Tongue (tissue), 2 donors: ENCODE measurements around the gene PRCC. TPM values are rescaled to one million over a fixed set of nuclear protein-coding genes. Genes with fewer than 3 reads are reported as not detected.
"Not testable (repeated sequence)": the region's sequence is repeated elsewhere in the genome, so short reads cannot be mapped to it uniquely, and the experiment has no call there.

Experiments used
- DNase-seq: peaks from one replicate; pipeline ENCODE4 v3.0.0-alpha.2; 2015
- total RNA-seq: library from RNA; depleted of rRNA; stranded (reverse); fragments of >200 nt; gene quantifications from one replicate; pipeline ENCODE4 v1.2.3, GENCODE V29; 2014

PRCC gene
- total RNA-seq, 1 donor from 2014 or later: 23.3 TPM

DNA sequence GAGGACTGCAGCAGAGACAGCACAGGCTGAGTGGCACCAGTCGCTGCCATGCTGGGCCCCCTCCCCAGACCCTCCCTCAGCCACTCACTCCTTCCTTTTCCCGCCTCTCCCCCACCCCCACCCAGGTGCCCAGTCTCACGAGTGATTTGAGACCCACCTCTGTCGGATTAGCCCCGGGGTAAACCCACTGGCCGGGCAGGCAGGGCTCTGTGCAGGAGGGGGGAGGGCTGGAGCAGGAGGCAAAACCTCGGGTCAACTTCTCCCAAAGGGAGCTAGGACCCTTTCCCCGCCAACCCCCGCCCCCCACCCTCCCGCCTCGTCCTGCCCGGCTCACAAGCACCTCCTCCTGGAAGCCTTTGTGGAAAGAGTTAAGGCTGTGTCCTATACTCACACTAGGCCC, 23.0 kb upstream of the PRCC start:
- DNase-seq: no peak

DNA sequence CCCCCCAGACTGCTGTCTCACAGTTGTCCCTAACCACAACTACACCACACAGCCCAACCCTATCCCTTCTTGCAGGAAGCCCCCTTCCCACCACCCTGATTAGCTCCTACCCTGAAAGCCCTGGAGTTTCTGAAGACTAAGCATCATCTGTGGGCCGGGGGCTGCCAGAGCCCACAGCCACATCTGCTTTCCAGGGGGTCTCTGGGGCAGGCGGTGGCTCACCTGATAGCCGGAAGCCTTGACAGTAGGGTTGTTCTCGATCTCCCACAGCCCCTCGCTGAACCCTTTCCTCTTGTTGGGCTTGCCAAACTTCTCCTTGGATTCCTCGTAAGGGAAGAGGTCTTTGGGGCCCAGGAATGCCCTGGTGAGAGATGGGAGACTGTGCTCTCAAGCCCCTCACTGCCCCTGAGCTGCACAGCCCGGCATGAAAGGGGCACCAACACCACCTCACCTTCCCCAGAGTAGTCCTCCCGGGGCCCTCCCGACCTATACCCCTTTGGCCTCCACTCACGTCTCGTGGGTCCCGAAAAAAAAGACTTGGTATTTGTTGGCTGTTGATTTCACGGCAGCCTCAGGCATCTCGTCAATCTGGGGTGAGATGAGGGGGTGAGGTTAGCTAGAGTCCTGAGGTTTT, 22.4 kb upstream of the PRCC start:
- DNase-seq: no peak

DNA sequence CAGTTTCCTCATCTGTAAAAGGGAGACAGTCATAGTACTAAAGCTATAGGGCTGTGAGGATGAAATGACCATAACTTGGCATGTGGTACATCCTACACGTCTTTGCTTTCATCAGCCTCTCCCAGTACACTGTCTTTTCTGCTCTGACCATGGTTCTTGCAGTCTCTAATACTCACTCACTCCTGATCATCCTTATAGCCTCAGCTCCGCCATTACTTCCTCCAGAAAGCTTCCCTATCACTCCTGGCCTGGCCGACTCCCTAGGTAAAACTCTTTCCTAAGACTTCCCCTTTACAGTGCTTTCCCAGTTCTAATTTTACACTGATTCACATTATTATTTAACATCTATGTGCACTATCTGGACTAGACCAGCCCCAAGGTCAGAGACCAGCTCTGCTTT, 21.5 kb upstream of the PRCC start:
- no peak for DNase-seq

DNA sequence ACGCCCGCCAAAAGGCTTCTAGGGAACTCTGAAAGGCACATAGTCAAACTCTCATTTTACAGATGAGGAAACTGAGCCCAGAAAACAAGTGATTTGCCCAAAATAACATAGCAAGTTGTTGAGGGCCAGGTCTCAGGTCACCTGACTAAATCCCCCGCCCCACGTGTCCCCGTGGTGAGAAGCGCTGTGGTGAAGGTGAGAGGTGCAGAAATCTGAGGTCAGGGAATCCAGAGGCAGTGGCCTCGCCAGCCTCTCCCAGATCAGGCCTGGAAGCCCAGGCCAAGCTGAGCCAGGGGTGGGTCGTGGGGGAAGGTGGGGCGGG, 21.0 kb upstream of the PRCC start:
- no peak for DNase-seq

DNA sequence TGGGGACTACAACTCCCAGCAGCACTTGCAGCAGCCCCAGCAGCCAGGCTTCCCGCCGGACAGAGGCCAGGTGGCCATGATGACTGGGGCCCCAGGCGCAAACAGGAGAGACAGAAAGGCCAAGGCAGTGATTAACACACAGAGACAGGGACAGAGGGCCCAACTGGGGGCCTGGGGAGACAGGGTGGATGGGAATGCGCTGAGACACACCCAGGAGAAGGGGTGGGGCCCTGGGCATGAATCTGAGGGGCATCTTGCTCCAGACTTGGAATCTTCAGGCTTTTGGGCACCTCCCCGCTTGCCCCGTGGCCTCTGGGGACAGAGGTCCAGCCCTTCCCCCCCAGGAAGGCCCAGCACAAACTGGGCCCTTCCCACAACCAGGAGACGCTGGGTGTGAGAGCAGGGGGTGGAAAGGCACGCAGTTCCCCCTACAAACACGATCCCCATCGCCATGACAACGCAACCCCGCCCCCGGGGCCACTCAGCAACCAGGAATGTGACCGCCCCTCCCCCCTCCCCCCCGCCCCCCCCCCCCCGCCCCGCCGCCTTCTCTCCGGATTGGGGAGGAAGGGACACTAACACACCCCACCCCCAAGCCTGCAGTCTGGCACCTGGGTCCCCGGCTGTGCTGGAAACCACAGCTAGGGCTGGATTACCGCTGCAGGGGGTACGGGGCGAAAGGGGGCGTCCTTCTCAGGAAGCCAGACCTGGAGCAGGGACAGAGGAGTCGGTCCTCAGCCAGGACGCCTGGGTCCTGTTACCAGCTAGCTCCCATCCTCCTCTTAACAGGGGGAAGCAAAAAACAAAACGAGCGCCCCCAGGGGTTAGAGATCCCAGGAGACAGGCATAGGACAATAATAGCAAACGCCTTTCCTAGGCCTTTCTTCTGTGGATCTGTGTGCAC, 20.4 kb upstream of the PRCC start:
- DNase-seq: peak; percentile 97

DNA sequence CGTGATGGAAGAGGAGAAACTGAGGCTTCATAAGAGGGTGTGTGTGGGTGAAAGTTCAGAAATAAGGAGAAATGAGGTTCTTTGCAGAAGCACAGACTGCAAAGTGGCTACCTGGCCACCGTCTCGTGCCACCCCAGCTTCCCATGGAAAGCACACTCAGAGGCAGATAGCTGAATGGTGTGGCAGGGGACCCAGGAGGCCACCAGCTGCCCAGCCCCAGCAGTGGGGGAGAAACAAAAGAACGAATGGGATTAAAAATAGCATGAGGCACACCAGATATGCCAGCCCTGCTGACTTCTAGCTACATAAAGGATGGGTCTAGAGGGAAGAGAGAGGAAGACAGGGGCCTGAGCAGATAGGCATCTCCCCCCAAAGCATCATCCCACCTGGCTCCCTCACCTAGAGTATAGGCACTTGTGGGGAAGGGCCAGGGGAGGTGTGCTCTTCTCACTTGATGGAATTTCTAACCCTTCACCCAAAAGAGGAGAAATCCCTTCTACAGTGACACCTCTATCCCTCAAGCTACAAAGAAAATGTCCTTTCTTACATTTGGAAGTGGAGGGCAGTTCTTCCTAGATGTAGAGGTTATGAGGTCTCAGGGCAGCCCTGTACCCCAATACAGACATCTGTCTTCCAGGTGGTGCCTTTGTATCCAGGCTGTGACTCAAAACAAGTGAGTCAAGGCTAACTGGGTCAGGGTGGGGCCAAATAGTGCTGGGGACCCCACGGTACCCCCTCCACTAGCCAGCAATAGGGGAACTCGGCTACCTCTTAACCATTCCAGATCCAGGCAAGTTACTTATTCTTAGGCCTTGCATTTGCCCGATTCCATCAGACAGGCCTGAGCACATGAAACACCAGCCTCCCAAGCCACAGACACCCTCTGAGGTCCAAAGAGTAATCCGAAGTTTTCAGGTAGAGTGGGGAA, 19.3 kb upstream of the PRCC start:
- peak; percentile 58 for DNase-seq

DNA sequence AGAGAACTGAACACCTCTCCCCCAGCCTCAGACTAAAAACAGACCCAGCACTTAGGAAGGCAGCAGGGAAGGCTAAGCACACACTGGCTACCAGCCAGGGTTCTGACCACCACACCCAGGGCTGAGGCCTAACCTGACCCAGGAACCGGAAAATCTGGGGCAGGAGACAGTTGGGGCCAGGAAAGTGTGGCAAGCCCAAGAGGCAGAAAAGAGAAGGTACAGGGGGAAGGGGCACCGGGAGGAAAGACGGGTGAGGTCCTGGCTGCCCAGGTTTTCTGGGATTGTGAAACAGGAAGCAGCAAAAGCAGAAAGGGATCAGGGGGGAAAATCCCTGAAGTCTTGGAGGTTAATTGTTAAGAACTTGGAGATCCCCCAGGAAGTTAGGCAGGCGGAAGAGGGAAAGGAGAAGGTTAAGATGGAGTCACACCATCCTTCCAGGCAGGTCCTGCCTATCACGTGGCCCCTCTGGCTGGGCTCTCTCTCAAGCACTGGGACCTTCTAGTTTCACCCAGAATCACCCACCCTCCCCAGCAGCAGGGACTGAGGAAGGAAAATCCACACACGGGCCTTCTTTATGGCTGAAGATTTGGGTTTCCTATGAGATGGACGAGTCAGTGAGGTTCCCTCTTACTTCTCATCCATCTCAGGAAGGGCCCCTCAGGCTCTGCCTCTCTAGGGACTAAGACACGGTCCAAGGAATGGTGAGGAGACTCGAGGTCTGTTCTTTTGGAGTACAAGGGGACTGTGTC, 18.5 kb upstream of the PRCC start:
- peak; percentile 71 for DNase-seq

DNA sequence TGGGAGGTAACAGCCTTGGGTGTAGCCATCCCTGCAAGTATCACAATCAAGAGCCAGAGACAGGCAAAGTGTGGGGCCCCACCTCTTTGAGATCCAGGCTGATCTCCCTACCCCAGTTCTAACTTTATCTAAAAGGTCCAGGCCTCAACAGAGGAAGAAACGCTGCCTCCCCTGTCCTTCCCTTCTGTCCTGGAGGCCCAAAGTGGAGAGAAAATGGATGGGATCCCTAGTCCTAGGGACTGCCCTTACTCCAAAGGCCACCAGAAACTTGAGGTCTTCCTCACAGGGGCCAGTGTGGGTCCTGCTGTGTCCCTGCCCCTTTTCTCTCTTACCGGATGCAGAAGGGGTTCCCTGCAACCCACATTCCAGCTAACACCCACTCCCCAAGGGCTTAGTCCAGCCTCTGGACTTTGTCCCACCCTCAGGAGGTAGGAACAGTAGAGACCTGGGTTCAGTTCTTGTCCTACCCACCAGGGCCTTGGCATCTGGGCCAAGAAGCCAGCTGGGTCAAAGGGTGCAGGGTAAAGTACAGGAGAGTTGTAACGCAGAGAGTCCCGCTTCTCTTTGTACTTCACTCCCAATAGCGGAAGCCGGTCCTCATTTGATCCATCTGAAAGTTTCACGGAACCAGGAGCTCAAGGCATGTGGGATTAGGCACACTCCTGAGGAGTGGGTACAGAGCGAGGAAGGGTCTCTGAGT, 17.8 kb upstream of the PRCC start:
- DNase-seq: no peak

DNA sequence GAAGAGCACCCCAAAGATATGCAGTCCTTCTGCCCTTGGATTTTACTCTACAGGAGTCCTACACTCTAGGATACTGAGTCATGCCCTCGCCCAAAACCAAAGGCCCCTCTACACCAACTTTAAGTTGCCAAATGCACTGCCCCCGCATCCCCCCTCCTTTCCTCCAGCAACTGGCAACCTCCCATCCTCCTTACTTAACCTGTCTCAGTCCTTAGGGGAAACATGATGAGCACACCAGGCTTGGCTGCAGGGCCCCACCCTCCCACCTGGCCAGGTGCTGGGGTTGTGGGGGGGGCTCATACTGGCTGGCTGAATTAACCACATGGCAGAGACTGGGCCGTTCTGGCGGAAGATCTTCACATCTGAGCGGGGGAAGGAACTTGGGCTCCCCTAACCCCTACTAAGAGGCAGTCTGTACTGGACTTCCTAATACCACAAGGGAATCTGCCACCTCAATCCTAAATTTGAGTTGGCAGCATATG, 17.1 kb upstream of the PRCC start:
- DNase-seq: peak; percentile 41

DNA sequence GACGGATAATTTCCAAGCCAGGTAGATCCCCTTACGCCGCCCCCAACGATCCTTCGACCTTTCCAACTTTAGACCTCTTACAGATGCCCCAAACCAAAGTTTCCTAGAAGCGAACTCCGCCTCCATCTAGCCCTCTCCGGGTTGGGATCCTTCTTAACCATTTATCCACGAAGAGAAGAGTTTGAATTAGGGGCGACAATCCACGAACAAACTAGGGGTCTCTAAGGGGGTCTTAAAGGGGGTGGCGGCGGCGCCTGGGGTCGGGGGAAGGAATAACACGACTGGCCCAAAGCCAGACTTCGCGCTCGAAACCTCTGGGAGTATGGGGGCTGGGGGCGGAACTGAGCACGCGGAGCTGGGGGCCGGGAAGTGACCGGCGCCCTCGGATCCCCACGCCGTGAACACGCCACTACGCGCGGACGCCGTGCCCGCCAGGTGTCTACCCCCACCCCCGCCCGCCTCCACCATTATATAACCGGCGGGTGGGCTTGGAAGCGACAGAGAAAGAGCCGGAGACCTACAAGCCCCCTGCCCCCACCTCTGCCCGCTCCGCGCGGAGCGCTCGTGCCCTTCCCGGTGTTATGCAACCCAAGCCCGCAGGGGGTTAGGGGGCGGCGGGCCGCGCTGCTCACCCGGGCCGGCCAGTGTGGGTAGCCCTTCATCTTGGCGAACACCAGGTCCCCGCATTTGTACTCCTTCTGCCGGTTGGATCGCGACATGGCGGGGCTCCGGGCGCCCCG, 16.5 kb upstream of the PRCC start:
- DNase-seq: peak; percentile 66

DNA sequence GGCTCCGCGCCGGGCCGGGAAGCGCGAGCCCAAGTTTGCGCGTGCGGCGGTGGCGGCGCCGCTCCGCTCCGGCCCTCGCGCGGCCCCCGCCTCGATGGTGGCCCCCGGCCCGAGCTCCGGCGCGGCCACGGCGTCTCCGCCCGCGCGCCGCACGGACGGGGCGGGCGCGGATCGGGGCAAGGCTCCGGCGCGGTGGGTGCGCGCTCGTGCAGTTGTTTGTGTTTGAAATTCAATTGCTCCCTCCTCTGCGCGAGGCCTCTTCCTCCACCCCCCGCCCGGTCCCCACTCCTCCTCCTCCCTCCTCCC, 15.9 kb upstream of the PRCC start, which contains the start of gene HDGF:
HDGF (minus strand) TSS at position 225 of the 306 bp plus-strand sequence. CDS start 246 bp downstream, outside the sequence.
- no peak for DNase-seq

DNA sequence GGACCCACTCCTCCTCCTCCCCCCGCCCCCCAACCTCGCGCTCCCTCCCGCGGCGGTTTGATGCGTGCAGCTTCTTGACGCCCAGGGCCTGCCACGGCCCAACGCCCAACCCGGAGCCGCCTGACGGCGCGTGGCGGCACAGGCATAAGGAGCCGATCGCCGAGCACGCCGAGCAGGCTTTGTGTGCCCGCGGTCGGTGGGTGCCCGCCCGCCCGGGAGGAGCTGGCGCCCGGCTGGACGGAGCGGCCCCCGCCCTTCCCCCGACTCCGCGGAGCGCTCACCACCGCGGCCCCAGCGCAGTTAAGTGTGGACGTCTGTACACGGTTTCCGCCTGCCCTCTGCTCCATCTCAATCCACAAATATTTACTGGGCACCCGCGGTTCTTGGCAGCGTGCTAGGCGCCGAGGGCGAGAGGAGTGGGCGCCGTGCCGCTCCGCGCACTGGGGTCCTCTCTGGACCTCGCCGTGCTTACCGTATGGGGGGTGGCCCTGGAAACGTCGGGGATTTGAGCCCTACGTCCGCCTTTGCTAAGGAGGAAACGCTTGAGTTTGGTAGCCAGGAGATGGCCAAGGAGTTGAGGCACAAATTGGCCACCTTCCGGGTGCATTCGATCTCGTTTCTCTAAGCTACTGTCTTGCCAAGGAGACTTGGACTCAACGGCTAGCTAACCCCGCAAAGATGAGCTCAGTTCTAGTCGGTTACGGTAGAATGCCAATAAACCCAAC, 15.4 kb upstream of the PRCC start:
- DNase-seq: peak; percentile 99

DNA sequence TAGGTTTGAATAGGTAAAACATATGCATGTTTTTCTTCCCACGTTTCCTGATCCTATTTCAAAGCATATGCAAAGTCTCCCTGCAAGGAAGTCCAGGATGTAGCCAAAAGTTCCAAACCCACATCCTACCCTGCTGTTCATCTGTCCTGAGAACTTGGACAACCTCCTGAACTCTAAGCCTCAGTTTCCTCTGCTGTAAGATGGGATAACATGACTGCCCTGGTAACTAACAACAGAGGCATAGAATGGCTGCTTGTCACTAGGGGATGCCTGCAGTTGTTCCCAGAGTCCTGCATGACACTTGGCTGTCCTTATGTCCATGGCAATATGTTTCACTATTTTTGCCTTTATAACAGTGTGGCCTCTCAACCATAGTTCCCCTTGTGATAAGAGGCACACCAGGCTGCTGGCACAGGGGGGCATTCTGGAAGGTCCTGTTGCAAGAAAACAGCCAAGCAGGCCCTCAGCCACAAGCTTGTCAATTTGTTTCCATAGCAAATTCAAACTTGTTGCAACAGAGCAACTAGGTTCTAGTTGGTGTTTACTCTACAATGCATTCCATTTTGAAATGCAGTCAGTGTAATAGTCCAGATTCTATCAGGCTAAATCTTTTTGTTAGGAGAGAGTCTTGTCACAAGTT, 14.4 kb upstream of the PRCC start:
- no peak for DNase-seq

DNA sequence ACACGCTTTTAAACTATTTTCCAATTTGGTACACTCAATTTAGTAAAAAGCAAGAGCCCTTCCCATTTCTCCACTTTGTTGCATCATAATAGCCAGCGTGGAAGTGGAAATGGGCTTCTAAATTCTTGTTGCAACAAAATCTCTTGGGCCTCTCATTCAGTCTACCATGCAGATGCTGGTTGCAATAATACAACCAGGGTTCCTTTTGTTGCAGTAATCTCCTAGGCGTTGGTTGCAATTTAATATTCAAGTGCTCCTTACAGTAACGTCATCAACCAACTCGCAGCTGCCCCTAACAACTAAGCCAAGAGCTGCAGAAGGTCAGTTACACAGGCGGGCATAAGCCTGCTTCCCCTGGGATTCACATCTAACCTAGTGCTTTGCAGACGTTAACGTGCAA, 13.1 kb upstream of the PRCC start:
- DNase-seq: peak; percentile 78

DNA sequence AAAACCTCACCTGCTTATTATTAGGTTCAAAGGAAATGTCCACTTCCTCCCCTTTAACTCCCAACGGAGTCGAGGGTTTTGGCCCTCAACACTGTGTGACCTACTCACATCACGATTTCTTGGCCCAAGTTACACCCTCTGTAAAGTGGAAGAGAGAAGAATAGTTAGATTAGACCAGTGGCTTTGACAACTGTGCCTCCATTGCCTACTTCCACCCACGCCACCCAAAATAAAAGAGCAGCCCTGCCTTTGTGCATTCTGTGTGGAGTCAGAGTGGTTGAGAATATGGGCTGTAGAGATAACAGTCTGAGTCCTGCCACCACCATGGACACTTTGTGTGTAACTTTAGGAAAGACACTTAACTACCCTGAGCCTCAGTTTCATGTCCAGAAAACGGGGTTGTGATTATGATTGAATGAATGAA, 11.8 kb upstream of the PRCC start:
- DNase-seq: no peak

DNA sequence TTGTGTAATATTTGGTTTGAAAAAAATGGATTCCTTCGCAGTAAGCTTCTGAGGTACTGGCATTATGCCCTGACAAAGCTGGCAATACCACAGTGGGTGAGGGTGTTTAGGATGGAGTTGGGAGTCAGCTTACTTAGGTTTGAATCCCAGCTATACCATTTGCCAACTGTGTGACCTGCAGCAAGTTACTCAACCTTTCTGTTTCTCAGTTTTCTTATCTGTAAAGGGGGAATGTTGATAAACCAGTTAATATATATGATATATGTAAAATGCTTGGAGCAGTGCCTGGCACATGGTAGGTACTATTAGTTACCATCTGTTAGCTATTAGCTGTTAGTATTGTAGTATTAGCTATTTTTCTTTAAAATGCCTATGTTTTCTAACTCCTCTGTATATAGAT, 11.0 kb upstream of the PRCC start:
- no peak for DNase-seq

DNA sequence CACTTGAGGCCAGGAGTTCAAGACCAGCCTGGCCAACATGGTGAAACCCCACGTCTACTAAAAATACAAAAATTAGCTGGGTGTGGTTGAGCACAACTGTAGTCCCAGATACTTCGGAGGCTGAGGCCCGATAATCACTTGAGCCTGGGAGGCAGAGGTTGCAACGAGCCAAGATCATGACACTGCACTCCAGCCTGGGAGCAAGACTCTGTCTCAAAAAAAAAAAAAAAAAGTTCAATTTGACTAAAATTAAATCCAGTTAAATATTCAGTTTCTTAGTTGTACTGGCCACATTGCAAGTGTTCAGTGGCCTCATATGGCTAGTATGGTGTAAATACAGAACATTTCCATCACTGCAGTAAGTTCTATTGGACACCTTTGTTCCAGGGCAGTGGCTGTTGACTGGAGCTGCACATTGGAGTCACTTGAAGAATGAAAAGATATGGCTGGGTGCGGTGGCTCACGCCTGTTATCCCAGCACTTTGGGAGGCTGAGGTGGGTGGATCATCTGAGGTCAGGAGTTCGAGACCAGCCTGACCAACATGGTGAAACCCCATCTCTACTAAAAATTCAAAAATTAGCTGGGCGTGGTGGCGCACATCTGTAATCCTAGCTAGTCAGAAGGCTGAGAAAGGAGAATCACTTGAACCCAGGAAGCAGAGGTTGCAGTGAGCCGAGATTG, 9.6 kb upstream of the PRCC start:
- DNase-seq: not testable (repeated sequence)

DNA sequence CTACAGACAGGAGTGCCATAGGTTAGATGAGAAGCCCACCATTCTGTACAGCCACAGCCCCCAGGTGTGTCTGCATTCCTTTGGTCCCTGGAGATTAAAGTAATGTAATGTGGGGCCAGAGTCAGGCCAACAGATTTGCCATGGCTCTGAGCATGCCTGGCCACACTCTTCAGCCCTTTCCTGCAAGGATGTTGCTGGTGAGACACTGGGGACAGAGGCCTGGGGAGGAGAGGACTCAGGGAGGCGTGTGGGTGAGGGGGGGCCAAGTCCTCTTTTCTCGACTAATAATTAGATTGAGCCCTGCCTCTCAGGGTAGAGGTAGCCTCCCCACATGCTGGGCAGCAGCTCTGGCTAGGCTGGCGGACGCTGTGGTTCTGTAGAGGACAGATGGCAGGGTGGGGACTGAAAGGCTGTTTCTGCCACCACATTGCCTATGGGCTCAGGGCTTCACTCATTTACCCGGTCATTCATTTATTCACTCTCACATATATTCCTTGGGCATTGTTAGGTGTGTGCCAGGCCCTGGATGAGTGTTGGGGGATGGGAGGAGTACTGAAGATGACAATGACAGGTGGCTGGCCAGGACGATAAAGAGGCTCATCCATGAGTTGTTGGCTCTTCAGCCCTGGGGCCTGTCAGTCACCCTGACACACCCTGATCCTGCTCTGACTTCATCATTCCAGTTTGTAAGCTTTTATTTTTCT, 7.1 kb upstream of the PRCC start:
- DNase-seq: peak; percentile 40
